Measurements from ENCODE around the gene MFAP3L. TPM values are rescaled to one million over a fixed set of nuclear protein-coding genes. Genes with fewer than 3 reads are reported as not detected.
"Not testable (repeated sequence)": the region's sequence is repeated elsewhere in the genome, so short reads cannot be mapped to it uniquely, and the experiment has no call there.

The MFAP3L gene
- total RNA-seq: 0.12 and 1.1 TPM in 2 replicates

GRCh38 chr4:170026253-170027021, at the start of gene MFAP3L:
Gene MFAP3L (minus strand): TSS chr4:170026395. CDS start chr4:170005877, 20,518 bp downstream.
- intact Hi-C loops (cut with micrococcal nuclease): loop anchor here (1.0 kb wide), 4 partner anchors 269 to 1016 kb away; partner anchors contain the start of genes CBR4, HPF1 and NEK1
- H3K36me3 Mint-ChIP-seq (ENCODE audit: low read depth): no peaks in the 10 kb centered on the region
- peak; percentile 95 for DNase-seq
- peak within 1 kb of the TSS; percentile 76 for H3K27ac Mint-ChIP-seq
- H3K27me3 Mint-ChIP-seq: peaks cover 66% of the 10 kb centered on the region
- H3K4me3 Mint-ChIP-seq: peak within 1 kb of the TSS; percentile 89
- peaks cover 10% of the 10 kb centered on the region for H3K4me1 Mint-ChIP-seq
- H3K9me3 Mint-ChIP-seq: peaks cover 8% of the 10 kb centered on the region

DNA sequence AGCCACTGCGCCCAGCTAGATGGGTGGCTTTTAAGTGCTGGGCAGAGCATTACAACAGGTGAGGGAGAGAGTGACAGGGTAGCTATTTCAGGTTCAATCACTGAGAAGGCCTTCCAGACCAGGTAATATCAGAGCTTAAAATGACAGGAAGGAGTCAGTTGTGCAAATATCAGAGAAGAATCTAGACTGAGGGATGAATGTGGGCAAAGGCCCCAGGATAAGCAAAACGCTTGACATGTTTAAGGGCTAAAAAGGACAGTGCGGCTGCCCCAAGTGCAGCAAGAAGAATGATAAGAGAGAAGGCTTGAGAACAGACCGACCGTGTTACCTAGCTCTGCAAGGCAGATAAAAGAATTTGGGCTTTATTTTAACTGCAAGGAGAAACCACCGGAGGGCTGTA, 45.0 kb upstream of the MFAP3L start:
- H3K9me3 Mint-ChIP-seq: no peaks in the 10 kb centered on the region
- H3K27ac Mint-ChIP-seq: no peak overlapping the region
- intact Hi-C loops (cut with micrococcal nuclease): no loop called here
- no peaks in the 10 kb centered on the region for H3K4me1 Mint-ChIP-seq
- peaks cover 3% of the 10 kb centered on the region for H3K27me3 Mint-ChIP-seq
- H3K4me3 Mint-ChIP-seq: no peak overlapping the region
- H3K36me3 Mint-ChIP-seq (ENCODE audit: low read depth): no peaks in the 10 kb centered on the region
- no peak for DNase-seq

GRCh38 chr4:170068438-170069128, 42.4 kb upstream of the MFAP3L start:
- no peak overlapping the region for H3K27ac Mint-ChIP-seq
- H3K9me3 Mint-ChIP-seq: no peaks in the 10 kb centered on the region
- no peak overlapping the region for H3K4me3 Mint-ChIP-seq

DNA sequence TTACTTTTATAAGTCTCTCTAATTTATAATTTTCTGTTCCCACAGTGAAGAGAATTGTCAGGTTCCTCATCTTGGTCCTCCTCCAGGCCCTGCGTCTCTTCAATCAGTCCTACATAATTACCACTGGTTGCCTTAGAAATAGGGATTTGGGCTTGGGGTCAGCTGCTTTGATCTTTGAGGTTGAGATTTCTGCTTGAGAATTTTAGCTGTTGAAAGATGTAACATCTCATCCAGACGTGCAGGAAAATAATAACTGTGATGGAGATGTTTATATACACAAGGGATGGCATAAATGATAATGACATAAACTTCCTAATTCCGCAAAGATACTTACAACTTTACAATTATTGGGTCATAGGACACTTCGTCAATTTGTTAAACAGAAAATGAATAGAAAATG, 33.2 kb upstream of the MFAP3L start:
- Mint-ChIP-seq H3K4me1 (no peaks in the 10 kb centered on the region), H3K9me3 (no peaks in the 10 kb centered on the region), H3K36me3 (ENCODE audit: low read depth) (no peaks in the 10 kb centered on the region), H3K27ac (no peak overlapping the region), H3K27me3 (peaks cover 8% of the 10 kb centered on the region), H3K4me3 (no peak overlapping the region)
- no peak for DNase-seq
- intact Hi-C loops (cut with micrococcal nuclease): no loop called here

More at GRCh38 chr4:170068438-170069128, 42.4 kb upstream of the MFAP3L start:
- no peak for DNase-seq
- intact Hi-C loops (cut with micrococcal nuclease): no loop called here
- Mint-ChIP-seq H3K27me3 (peaks cover 2% of the 10 kb centered on the region), H3K36me3 (ENCODE audit: low read depth) (no peaks in the 10 kb centered on the region), H3K4me1 (no peaks in the 10 kb centered on the region)

- Mint-ChIP-seq H3K27ac (no peak overlapping the region), H3K36me3 (ENCODE audit: low read depth) (no peaks in the 10 kb centered on the region), H3K27me3 (peaks cover 6% of the 10 kb centered on the region), H3K9me3 (no peaks in the 10 kb centered on the region), H3K4me1 (no peaks in the 10 kb centered on the region), H3K4me3 (no peak overlapping the region)
- intact Hi-C loops (cut with micrococcal nuclease): no loop called here
- no peak for DNase-seq
These were observed 32.6 kb upstream of the MFAP3L start for GRCh38 chr4:170058826-170059225.

DNA sequence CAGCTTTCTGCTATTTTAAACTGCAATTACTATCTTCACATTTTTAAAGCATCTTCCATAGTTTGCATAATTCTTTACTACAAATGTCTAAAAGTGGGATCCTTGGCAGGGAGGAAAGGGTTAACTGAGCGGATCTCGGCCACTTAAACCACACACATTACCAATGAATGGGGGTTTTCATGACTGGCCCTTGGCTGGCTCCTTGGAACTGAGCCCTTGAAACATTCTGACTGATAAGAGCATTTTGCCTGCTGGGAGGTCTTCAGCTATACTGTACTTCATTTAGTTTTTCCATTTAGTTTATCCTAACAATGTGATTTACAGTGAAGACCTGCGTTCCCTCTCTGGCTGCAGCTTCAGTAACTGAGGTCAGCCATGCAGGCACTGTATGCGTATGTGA, 31.7 kb upstream of the MFAP3L start:
- H3K9me3 Mint-ChIP-seq: no peaks in the 10 kb centered on the region
- H3K4me3 Mint-ChIP-seq: no peak overlapping the region
- H3K27me3 Mint-ChIP-seq: peaks cover 3% of the 10 kb centered on the region
- no peak for DNase-seq
- no peak overlapping the region for H3K27ac Mint-ChIP-seq
- no peaks in the 10 kb centered on the region for H3K36me3 Mint-ChIP-seq (ENCODE audit: low read depth)
- no peaks in the 10 kb centered on the region for H3K4me1 Mint-ChIP-seq
- intact Hi-C loops (cut with micrococcal nuclease): no loop called here

- no peak overlapping the region for H3K27ac Mint-ChIP-seq
- no peak overlapping the region for H3K4me3 Mint-ChIP-seq
- no peaks in the 10 kb centered on the region for H3K9me3 Mint-ChIP-seq
- H3K4me1 Mint-ChIP-seq: no peaks in the 10 kb centered on the region
- DNase-seq: peak; percentile 23
- intact Hi-C loops (cut with micrococcal nuclease): no loop called here
- no peaks in the 10 kb centered on the region for H3K27me3 Mint-ChIP-seq
- no peaks in the 10 kb centered on the region for H3K36me3 Mint-ChIP-seq (ENCODE audit: low read depth)
These were observed 26.7 kb upstream of the MFAP3L start for GRCh38 chr4:170052919-170053318.

- Mint-ChIP-seq H3K27ac (no peak overlapping the region), H3K4me3 (no peak overlapping the region), H3K4me1 (no peaks in the 10 kb centered on the region), H3K27me3 (no peaks in the 10 kb centered on the region), H3K9me3 (no peaks in the 10 kb centered on the region), H3K36me3 (ENCODE audit: low read depth) (no peaks in the 10 kb centered on the region)
- intact Hi-C loops (cut with micrococcal nuclease): no loop called here
- no peak for DNase-seq
These were observed 25.2 kb upstream of the MFAP3L start for GRCh38 chr4:170051402-170051801.

DNA sequence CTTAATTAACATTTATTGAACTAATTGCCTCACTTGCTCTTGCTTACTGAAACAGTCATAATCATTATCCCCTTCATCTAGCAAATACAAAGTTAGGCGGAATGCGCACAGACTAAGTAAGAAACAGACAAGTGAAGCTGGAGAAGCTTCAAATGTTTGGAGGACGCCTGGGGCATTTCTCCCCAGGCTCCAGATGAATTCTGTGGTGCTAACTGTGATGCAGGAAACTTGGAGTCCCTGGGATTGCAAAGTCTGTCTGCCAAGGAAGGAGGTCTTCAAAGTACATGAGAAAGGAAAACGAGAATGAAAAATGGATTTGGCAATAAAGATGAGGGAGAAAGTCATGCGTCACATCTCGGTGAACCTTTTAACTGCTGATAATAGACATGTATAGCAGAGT, 23.6 kb upstream of the MFAP3L start:
- Mint-ChIP-seq H3K4me1 (no peaks in the 10 kb centered on the region), H3K9me3 (no peaks in the 10 kb centered on the region), H3K27ac (no peak overlapping the region), H3K27me3 (no peaks in the 10 kb centered on the region), H3K36me3 (ENCODE audit: low read depth) (no peaks in the 10 kb centered on the region), H3K4me3 (no peak overlapping the region)
- intact Hi-C loops (cut with micrococcal nuclease): loop anchor here (2.0 kb wide), 1 partner anchor 437 kb away; the partner anchor contains the start of gene NEK1
- DNase-seq: no peak

- no peaks in the 10 kb centered on the region for H3K9me3 Mint-ChIP-seq
- DNase-seq: peak; percentile 83
These were observed 21.7 kb upstream of the MFAP3L start for GRCh38 chr4:170047771-170048354.

DNA sequence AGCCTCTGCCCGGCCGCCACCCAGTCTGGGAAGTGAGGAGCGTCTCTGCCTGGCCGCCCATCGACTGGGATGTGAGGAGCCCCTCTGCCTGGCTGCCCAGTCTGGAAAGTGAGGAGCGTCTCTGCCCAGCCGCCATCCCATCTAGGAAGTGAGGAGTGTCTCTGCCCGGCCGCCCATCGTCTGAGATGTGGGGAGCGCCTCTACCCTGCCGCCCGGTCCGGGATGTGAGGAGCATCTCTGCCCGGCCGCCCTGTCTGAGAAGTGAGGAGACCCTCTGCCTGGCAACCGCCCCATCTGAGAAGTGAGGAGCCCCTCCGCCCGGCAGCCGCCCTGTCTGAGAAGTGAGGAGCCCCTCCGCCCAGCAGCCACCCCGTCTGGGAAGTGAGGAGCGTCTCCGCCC, 20.0 kb upstream of the MFAP3L start:
- H3K4me3 Mint-ChIP-seq; H3K27me3 Mint-ChIP-seq; intact Hi-C loops (cut with micrococcal nuclease): not testable (repeated sequence)

More at GRCh38 chr4:170047771-170048354, 21.7 kb upstream of the MFAP3L start:
- Mint-ChIP-seq H3K27ac (no peak overlapping the region), H3K4me1 (no peaks in the 10 kb centered on the region), H3K27me3 (no peaks in the 10 kb centered on the region), H3K4me3 (no peak overlapping the region), H3K36me3 (ENCODE audit: low read depth) (no peaks in the 10 kb centered on the region)
- intact Hi-C loops (cut with micrococcal nuclease): loop anchor here (1.0 to 2.0 kb wide), 2 partner anchors 238 to 435 kb away; partner anchors contain the start of gene NEK1

DNA sequence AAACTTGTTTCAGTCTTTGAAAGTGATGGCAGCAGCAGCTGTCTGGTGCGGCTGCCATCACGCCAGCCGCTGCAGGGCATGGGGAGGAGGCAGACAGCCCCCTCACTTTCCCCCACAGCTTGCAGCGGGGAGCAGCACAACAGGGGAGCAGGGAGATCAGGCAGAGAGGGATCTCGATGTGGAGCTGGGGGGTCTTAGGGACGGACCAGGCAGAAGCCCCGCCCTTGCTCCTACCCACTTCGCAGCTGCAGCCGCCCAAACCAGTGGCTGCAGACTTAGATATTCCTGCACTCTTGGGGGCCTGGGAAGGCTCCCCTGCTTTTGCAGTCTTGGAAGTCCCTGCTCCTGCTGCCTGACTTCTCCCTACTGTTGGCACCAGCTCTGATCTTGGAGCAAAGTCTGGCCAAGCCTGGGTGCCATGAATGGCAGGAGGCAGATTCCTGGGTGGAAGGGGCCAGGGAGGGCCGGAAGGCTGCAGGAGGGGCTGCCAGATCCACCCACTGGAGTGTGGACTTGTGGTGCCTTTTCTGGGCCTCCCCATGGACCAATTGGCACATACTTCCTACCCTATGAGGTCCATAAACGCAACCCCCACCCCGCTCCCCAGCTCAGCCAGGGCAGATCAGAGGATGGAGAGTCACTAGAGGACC, 14.0 kb upstream of the MFAP3L start:
- intact Hi-C loops (cut with micrococcal nuclease): no loop called here
- no peak for DNase-seq
- H3K4me3 Mint-ChIP-seq: no peak overlapping the region
- no peaks in the 10 kb centered on the region for H3K36me3 Mint-ChIP-seq (ENCODE audit: low read depth)
- H3K4me1 Mint-ChIP-seq: no peaks in the 10 kb centered on the region
- no peaks in the 10 kb centered on the region for H3K9me3 Mint-ChIP-seq
- peaks cover 4% of the 10 kb centered on the region for H3K27me3 Mint-ChIP-seq
- H3K27ac Mint-ChIP-seq: no peak overlapping the region

More for the DNA sequence above, 20.0 kb upstream of the MFAP3L start:
- not testable (repeated sequence) for H3K9me3 Mint-ChIP-seq; H3K4me1 Mint-ChIP-seq; H3K27ac Mint-ChIP-seq; H3K36me3 Mint-ChIP-seq (ENCODE audit: low read depth)
- peak; percentile 41 for DNase-seq

DNA sequence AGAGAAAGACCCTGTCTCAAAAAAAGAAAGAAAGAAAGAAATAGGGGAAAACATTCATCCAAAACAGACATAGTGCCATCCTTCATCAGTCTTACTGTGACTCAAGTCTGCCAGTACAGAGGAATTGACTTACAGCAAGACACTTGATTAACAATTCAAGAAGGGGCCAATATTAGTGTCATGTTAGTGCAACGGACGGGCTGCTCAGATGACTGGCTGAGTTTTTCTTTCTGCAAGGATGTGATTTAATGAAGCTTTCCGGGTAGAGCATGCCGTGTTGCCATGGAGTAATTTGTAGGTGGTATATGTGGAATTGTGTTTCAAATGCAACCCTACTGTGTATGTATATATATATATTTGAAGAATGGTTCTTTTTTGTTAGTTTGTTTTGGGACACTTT, 12.6 kb upstream of the MFAP3L start:
- no peaks in the 10 kb centered on the region for H3K4me1 Mint-ChIP-seq
- no peak overlapping the region for H3K4me3 Mint-ChIP-seq
- intact Hi-C loops (cut with micrococcal nuclease): no loop called here
- no peak overlapping the region for H3K27ac Mint-ChIP-seq
- peaks cover 4% of the 10 kb centered on the region for H3K27me3 Mint-ChIP-seq
- H3K9me3 Mint-ChIP-seq: no peaks in the 10 kb centered on the region
- no peaks in the 10 kb centered on the region for H3K36me3 Mint-ChIP-seq (ENCODE audit: low read depth)
- DNase-seq: no peak
